KMS-11 (cell line): ENCODE results near the gene DGCR6L.
"Not testable (repeated sequence)": the region's sequence is repeated elsewhere in the genome, so short reads cannot be mapped to it uniquely, and the experiment has no call there.

Experiments used
- H2AFZ ChIP-seq: fragments of 200-600 bp; sonication (generic); 2 replicates; pipeline ENCODE4 v1.6.1; 2016; ENCODE audit warnings: antibody characterized with exemption, mixed run types, low read depth
- H3K27ac ChIP-seq: fragments of 200-600 bp; sonication (generic); 2 replicates; pipeline ENCODE4 v1.6.1; 2016; ENCODE audit warnings: mild to moderate bottlenecking, mixed run types
- H3K27me3 ChIP-seq: fragments of 200-600 bp; sonication (generic); 2 replicates; pipeline ENCODE4 v1.6.1; 2017; ENCODE audit warnings: mild to moderate bottlenecking, low read depth, mixed run types, moderate library complexity; ENCODE audit not compliant: insufficient read depth
- H3K36me3 ChIP-seq: fragments of 200-600 bp; sonication (generic); 2 replicates; pipeline ENCODE4 v1.6.1; 2017; ENCODE audit warnings: mild to moderate bottlenecking, mixed run types; ENCODE audit not compliant: insufficient read depth
- H3K4me1 ChIP-seq: fragments of 200-600 bp; sonication (generic); 2 replicates; pipeline ENCODE4 v1.6.1; 2016; ENCODE audit warnings: mild to moderate bottlenecking, low read depth, mixed run types; ENCODE audit not compliant: poor library complexity, severe bottlenecking
- H3K4me2 ChIP-seq: fragments of 200-600 bp; sonication (generic); 2 replicates; pipeline ENCODE4 v1.7.0; 2016; ENCODE audit warnings: mild to moderate bottlenecking, mixed run types
- H3K4me3 ChIP-seq: fragments of 200-600 bp; sonication (generic); IDR thresholded peaks from 2 replicates; pipeline ENCODE4 v1.6.1; 2017; ENCODE audit warnings: low read depth, low read length, mixed read lengths; ENCODE audit not compliant: insufficient read depth
- H3K79me2 ChIP-seq: fragments of 200-600 bp; sonication (generic); 2 replicates; pipeline ENCODE4 v1.6.1; 2016; ENCODE audit warnings: low read depth, mixed run types; ENCODE audit not compliant: insufficient read depth
- H3K9ac ChIP-seq: fragments of 200-600 bp; sonication (generic); 2 replicates; pipeline ENCODE4 v1.6.1; 2016; ENCODE audit warnings: mild to moderate bottlenecking, mixed run types
- H4K20me1 ChIP-seq: fragments of 200-600 bp; sonication (generic); 2 replicates; pipeline ENCODE4 v1.6.1; 2016; ENCODE audit warnings: mild to moderate bottlenecking, mixed run types; ENCODE audit not compliant: insufficient read depth
- TF ChIP-seq, protein P1 (sequence below): fragments of 200-600 bp; sonication (generic); conservative IDR thresholded peaks from 2 replicates; pipeline ENCODE4 v1.6.1; 2017; ENCODE audit warnings: low read depth, mild to moderate bottlenecking, antibody characterized with exemption, low read length, moderate library complexity, mixed read lengths

Gene DGCR6L

DNA sequence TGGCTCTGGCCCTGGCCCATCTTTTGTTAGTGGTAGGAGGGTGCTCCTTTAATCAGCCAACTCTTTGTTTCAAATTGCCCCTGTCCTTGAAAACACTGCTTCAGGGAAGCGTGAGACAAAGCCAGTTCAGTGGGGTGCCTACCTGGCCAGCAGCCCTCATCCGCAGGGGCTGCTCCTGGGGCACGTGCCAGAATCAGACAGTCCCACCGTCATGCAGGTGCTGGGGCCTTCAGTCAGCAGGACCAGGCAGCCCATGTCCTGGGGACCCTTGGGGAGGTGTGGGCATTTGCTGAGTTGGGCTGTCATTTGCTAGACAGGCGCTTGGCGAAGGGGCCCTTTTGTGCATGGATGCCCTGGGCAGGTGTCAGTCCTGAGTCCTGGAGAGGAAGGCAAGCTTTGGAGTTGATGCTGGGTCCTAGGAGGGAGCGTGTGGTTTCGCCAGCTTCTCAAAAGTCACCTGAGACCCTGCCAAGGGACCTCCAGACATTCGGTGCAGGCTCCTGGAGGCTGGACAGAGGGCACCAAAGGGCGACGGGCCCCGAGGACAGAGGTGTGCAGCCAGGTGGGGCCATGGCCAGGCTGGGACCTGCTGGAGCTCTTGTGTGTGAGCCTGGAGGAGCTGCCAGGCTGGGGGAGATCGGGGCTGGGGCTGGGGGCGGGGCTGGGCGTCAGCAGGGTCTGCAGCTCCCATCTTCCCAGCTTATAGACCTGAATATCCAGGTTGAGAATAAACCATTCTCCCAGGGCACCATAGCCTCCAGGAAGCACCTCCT, 36.8 kb downstream of the DGCR6L start:
- H3K79me2 ChIP-seq = no peaks in the 10 kb centered on the region
- TF ChIP-seq, protein P1, sequence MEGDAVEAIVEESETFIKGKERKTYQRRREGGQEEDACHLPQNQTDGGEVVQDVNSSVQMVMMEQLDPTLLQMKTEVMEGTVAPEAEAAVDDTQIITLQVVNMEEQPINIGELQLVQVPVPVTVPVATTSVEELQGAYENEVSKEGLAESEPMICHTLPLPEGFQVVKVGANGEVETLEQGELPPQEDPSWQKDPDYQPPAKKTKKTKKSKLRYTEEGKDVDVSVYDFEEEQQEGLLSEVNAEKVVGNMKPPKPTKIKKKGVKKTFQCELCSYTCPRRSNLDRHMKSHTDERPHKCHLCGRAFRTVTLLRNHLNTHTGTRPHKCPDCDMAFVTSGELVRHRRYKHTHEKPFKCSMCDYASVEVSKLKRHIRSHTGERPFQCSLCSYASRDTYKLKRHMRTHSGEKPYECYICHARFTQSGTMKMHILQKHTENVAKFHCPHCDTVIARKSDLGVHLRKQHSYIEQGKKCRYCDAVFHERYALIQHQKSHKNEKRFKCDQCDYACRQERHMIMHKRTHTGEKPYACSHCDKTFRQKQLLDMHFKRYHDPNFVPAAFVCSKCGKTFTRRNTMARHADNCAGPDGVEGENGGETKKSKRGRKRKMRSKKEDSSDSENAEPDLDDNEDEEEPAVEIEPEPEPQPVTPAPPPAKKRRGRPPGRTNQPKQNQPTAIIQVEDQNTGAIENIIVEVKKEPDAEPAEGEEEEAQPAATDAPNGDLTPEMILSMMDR = no peak
- no peaks in the 10 kb centered on the region for H3K4me1 ChIP-seq
- no peak overlapping the region for H2AFZ ChIP-seq
- no peaks in the 10 kb centered on the region for H4K20me1 ChIP-seq
- no peak overlapping the region for H3K4me3 ChIP-seq
- no peak overlapping the region for H3K4me2 ChIP-seq
- H3K9ac ChIP-seq = no peak overlapping the region
- no peaks in the 10 kb centered on the region for H3K36me3 ChIP-seq
- no peak overlapping the region for H3K27ac ChIP-seq
- peaks cover 19% of the 10 kb centered on the region; the same call in 1 of the 2 replicates for H3K27me3 ChIP-seq

DNA sequence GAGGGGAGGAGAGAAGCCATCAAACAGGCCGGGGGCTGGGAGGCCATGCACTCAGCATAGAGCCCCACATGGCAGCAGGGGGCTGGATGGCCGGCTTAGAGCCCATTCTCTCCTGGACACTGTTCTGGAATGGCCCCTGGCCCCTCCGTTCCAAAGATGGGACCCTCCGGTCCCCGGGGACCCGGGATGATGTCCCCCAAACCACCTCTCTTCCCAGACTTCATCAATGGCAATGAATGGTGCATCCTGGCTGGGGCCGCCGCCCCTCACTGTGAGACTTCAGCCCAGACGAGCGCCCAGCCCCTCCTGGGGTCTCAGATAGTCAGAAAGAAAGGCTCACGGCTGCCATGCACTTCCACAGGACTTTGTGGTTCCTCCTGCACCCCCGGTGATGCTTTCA, 38.0 kb downstream of the DGCR6L start:
- Histone ChIP-seq H3K4me1 (no peaks in the 10 kb centered on the region), H3K36me3 (no peaks in the 10 kb centered on the region), H3K4me3 (no peak overlapping the region), H4K20me1 (no peaks in the 10 kb centered on the region), H2AFZ (no peak overlapping the region), H3K4me2 (no peak overlapping the region), H3K9ac (no peak overlapping the region), H3K27me3 (peaks cover 25% of the 10 kb centered on the region; the same call in 1 of the 2 replicates), H3K27ac (no peak overlapping the region), H3K79me2 (no peaks in the 10 kb centered on the region)
- TF ChIP-seq, protein P1 = no peak

DNA sequence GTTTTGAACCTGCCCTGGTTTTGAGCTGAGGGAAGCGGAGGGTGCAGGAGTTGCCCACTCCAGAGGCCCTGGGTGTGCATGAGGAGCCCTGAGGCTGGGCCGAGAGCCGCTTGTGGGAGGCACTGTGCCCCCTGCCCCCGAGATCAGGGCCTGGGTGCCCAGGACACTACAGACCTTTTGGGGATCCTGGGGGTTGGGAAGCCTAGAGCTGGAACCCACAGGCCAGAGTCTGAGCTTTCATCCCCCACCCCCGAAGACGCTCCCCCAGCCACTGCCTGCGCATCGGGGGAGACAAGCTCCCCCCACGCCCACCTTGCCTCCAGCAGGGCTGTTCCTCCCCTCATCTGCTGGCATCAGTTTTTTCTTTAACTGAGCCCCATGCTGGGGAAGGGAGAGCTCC, 38.4 kb downstream of the DGCR6L start:
- not testable (repeated sequence) for H2AFZ ChIP-seq, H3K79me2 ChIP-seq, H3K9ac ChIP-seq, H3K27ac ChIP-seq, H3K36me3 ChIP-seq, H4K20me1 ChIP-seq, H3K4me2 ChIP-seq, H3K4me3 ChIP-seq, H3K4me1 ChIP-seq
- peaks cover 29% of the 10 kb centered on the region; the same call in 1 of the 2 replicates for H3K27me3 ChIP-seq

DNA sequence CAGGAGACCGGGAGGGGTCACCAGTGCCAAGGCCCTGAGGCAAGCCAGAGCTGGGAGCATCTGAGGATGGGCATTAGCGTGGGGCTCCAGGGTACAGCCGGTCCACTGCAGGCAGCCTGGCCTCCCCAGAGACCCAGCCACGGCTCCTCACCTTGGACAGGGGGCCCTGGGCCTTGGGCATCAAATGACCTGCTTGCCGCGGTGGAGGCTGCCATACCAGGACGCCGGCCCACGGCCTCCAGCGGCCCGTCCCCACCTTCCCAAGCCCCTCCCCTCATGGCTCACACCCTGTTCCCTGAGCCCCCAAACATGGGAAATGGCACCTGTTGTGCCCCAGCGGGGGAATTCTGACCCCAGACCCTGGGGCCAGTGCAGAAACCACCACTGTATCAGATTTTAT, 39.0 kb downstream of the DGCR6L start:
- H3K79me2 ChIP-seq = no peaks in the 10 kb centered on the region
- H3K27ac ChIP-seq = no peak overlapping the region
- H4K20me1 ChIP-seq = no peaks in the 10 kb centered on the region
- TF ChIP-seq, protein P1 = no peak
- H3K9ac ChIP-seq = no peak overlapping the region
- H2AFZ ChIP-seq = no peak overlapping the region
- H3K27me3 ChIP-seq = peaks cover 35% of the 10 kb centered on the region; the same call in 1 of the 2 replicates
- H3K4me1 ChIP-seq = no peaks in the 10 kb centered on the region
- H3K36me3 ChIP-seq = no peaks in the 10 kb centered on the region
- no peak overlapping the region for H3K4me2 ChIP-seq
- no peak overlapping the region for H3K4me3 ChIP-seq

DNA sequence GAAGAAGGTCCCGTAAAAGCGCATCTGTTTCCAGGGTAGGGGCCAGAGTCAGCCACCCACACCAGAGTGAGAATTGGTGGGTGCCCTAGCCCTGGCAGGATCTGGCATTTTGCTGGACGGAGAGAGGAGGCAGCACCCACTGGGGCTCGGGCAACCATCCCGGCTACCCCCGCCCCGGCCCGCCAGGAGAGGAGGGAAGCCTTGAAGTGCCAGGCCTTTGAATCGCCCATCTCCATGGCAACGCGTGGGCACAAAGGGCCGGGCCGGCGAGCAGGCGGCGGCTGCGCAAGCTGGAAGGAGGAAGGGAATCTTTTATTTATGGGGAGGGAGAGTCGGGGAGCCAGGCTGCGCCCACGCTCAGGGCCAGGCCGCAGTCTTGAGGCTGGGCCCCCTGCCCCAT, 39.7 kb downstream of the DGCR6L start:
- not testable (repeated sequence) for H3K4me3 ChIP-seq, H2AFZ ChIP-seq, H4K20me1 ChIP-seq, H3K36me3 ChIP-seq, H3K4me1 ChIP-seq, H3K27ac ChIP-seq, H3K79me2 ChIP-seq, H3K9ac ChIP-seq, H3K4me2 ChIP-seq
- peaks cover 38% of the 10 kb centered on the region; the same call in 1 of the 2 replicates for H3K27me3 ChIP-seq
